K562 (cell line): ENCODE data around the gene MYMK.

Source experiments
- GABPA ChIP-seq: fragments of 200-800 bp; sonication (Bioruptor generic); conservative IDR thresholded peaks from 2 replicates; pipeline ENCODE4 v1.6.1; 2016; ENCODE audit warnings: low read depth, missing genetic modification characterization, missing compliant biosample characterization
- TF ChIP-seq, protein P1 (sequence below), 3 experiments: IDR thresholded peaks in 2 of 3; conservative IDR thresholded peaks in 1 of 3; 2 replicates each; pipeline ENCODE4 v1.5.1; 2011 to 2012; ENCODE audit warnings: low read length in 3 of 3, mild to moderate bottlenecking in 3 of 3, control low read depth in 2 of 3, improper control_type of control experiment in 1 of 3, inconsistent platforms in 1 of 3, low read depth in 1 of 3, mixed read lengths in 1 of 3, moderate library complexity in 1 of 3; ENCODE audit not compliant: insufficient read depth in 2 of 3
- TF ChIP-seq, protein P2 (sequence below), 2 experiments: fragments of 450-650 bp; formaldehyde crosslinking in 1 of 2; IDR thresholded peaks; 2 replicates each; pipeline versions ENCODE4 v1.4.0 to v1.6.1; 2014 to 2020; ENCODE audit warnings: mild to moderate bottlenecking in 2 of 2, borderline replicate concordance in 1 of 2, low read depth in 1 of 2

- no peak for TF ChIP-seq GABPA (tag)
- TF ChIP-seq, protein P1, sequence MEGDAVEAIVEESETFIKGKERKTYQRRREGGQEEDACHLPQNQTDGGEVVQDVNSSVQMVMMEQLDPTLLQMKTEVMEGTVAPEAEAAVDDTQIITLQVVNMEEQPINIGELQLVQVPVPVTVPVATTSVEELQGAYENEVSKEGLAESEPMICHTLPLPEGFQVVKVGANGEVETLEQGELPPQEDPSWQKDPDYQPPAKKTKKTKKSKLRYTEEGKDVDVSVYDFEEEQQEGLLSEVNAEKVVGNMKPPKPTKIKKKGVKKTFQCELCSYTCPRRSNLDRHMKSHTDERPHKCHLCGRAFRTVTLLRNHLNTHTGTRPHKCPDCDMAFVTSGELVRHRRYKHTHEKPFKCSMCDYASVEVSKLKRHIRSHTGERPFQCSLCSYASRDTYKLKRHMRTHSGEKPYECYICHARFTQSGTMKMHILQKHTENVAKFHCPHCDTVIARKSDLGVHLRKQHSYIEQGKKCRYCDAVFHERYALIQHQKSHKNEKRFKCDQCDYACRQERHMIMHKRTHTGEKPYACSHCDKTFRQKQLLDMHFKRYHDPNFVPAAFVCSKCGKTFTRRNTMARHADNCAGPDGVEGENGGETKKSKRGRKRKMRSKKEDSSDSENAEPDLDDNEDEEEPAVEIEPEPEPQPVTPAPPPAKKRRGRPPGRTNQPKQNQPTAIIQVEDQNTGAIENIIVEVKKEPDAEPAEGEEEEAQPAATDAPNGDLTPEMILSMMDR (IDR thresholded peaks at IDR 0.05 in 2 of 3, conservative IDR thresholded peaks at IDR 0.05 in 1 of 3; ENCODE audit: insufficient read depth in 2 of 3, low read depth in 1 of 3, low read length in 3 of 3), result no peak
- TF ChIP-seq, protein P2, sequence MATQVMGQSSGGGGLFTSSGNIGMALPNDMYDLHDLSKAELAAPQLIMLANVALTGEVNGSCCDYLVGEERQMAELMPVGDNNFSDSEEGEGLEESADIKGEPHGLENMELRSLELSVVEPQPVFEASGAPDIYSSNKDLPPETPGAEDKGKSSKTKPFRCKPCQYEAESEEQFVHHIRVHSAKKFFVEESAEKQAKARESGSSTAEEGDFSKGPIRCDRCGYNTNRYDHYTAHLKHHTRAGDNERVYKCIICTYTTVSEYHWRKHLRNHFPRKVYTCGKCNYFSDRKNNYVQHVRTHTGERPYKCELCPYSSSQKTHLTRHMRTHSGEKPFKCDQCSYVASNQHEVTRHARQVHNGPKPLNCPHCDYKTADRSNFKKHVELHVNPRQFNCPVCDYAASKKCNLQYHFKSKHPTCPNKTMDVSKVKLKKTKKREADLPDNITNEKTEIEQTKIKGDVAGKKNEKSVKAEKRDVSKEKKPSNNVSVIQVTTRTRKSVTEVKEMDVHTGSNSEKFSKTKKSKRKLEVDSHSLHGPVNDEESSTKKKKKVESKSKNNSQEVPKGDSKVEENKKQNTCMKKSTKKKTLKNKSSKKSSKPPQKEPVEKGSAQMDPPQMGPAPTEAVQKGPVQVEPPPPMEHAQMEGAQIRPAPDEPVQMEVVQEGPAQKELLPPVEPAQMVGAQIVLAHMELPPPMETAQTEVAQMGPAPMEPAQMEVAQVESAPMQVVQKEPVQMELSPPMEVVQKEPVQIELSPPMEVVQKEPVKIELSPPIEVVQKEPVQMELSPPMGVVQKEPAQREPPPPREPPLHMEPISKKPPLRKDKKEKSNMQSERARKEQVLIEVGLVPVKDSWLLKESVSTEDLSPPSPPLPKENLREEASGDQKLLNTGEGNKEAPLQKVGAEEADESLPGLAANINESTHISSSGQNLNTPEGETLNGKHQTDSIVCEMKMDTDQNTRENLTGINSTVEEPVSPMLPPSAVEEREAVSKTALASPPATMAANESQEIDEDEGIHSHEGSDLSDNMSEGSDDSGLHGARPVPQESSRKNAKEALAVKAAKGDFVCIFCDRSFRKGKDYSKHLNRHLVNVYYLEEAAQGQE (IDR thresholded peaks at IDR 0.05; ENCODE audit: borderline replicate concordance), result no peak
- TF ChIP-seq, protein P2 (CRISPR knock-in tag; IDR thresholded peaks at IDR 0.05; ENCODE audit: low read depth), result no peak
Measured at GRCh38 chr9:133508046-133508445, 16.7 kb downstream of the MYMK start.
